Inflammatory macrophage treated with lipopolysaccharide for 1 hour (primary cell): ENCODE measurements around the gene LTBP2.
A peak's percentile ranks its signal among the peaks of the same experiment; 100 is the strongest.
"Not testable (repeated sequence)": the region's sequence is repeated elsewhere in the genome, so short reads cannot be mapped to it uniquely, and the experiment has no call there.

ENCODE experiments used
- DNase-seq, 2 donors: peaks; one replicate each; pipeline ENCODE4 v3.0.0-alpha.2; 2020 to 2022

The LTBP2 gene

GRCh38 chr14:74474376-74474775 lies 137.7 kb downstream of the LTBP2 start:
- DNase-seq = peak; percentile 16 to 59

- peak; percentile 70 to 72 for DNase-seq
These were observed 139.4 kb downstream of the LTBP2 start for GRCh38 chr14:74472601-74473000.

- DNase-seq = no peak
These were observed 142.2 kb downstream of the LTBP2 start for GRCh38 chr14:74469548-74470518.

- no peak for DNase-seq
These were observed 143.5 kb downstream of the LTBP2 start for GRCh38 chr14:74468513-74468912.

- DNase-seq = no peak
These were observed 146.7 kb downstream of the LTBP2 start for GRCh38 chr14:74465335-74465734.

- DNase-seq = no peak
These were observed 147.3 kb downstream of the LTBP2 start for GRCh38 chr14:74464785-74465184.

- DNase-seq = no peak
These were observed 148.3 kb downstream of the LTBP2 start for GRCh38 chr14:74463697-74464096.

- DNase-seq = no peak
These were observed 149.0 kb downstream of the LTBP2 start for GRCh38 chr14:74462993-74463392.

GRCh38 chr14:74459976-74460375 lies 152.1 kb downstream of the LTBP2 start:
- no peak for DNase-seq

GRCh38 chr14:74459289-74459946 lies 152.6 kb downstream of the LTBP2 start:
- DNase-seq = peak; percentile 31 to 65

GRCh38 chr14:74457565-74457895 lies 154.5 kb downstream of the LTBP2 start:
- DNase-seq = no peak

- no peak for DNase-seq
These were observed 155.1 kb downstream of the LTBP2 start for GRCh38 chr14:74456684-74457564.

GRCh38 chr14:74454397-74454796 lies 157.6 kb downstream of the LTBP2 start:
- DNase-seq = not testable (repeated sequence)
